SU-DHL-6 (cell line): ENCODE measurements around the gene EVC2.

ENCODE experiments used
- H2AFZ ChIP-seq: fragments of 200-600 bp; sonication (generic); 2 replicates; pipeline ENCODE4 v1.6.1; 2014; ENCODE audit warnings: low read depth, mild to moderate bottlenecking, moderate library complexity, mixed read lengths, antibody characterized with exemption, low read length; ENCODE audit not compliant: severe bottlenecking
- H3F3A ChIP-seq: fragments of 200-600 bp; shearing (Covaris generic); 2 replicates; pipeline ENCODE4 v1.6.0; 2016; ENCODE audit warnings: antibody characterized with exemption, mild to moderate bottlenecking; ENCODE audit not compliant: insufficient read depth
- H3K27ac ChIP-seq: fragments of 200-600 bp; sonication (generic); 2 replicates; pipeline ENCODE4 v1.5.1; 2016; ENCODE audit warnings: low read depth, mild to moderate bottlenecking, low read length, moderate library complexity, mixed read lengths
- H3K27me3 ChIP-seq: fragments of 200-600 bp; sonication (generic), shearing (Covaris generic); 2 replicates; pipeline ENCODE4 v1.6.0; 2014; ENCODE audit warnings: mild to moderate bottlenecking, low read length
- H3K36me3 ChIP-seq: fragments of 200-600 bp; sonication (generic); 2 replicates; pipeline ENCODE4 v1.6.1; 2014; ENCODE audit warnings: mild to moderate bottlenecking, low read length, mixed read lengths
- H3K4me2 ChIP-seq: fragments of 300-600, 200-600 bp; shearing (Covaris generic), sonication (generic); 2 replicates; pipeline ENCODE4 v1.6.0; 2014; ENCODE audit warnings: low read length, low read depth, mild to moderate bottlenecking; ENCODE audit not compliant: poor library complexity, severe bottlenecking
- H3K4me3 ChIP-seq: fragments of 200-600 bp; sonication (generic); 2 replicates; pipeline ENCODE4 v1.5.1; 2014; ENCODE audit warnings: antibody characterized with exemption, low read length, mild to moderate bottlenecking, mixed read lengths; ENCODE audit not compliant: insufficient read depth, poor library complexity, severe bottlenecking
- H3K79me2 ChIP-seq: fragments of 200-600 bp; sonication (generic); 2 replicates; pipeline ENCODE4 v1.6.1; 2014; ENCODE audit warnings: mild to moderate bottlenecking, low read length, moderate library complexity; ENCODE audit not compliant: insufficient read depth
- H3K9ac ChIP-seq: fragments of 200-600 bp; sonication (generic); 2 replicates; pipeline ENCODE4 v1.7.0; 2014; ENCODE audit warnings: mild to moderate bottlenecking, low read length
- H3K9me2 ChIP-seq: fragments of 200-600 bp; sonication (generic); replicated peaks from 2 replicates; pipeline ENCODE4 v1.6.1; 2014; ENCODE audit warnings: low read length; ENCODE audit not compliant: insufficient read depth
- H3K9me3 ChIP-seq: fragments of 200-600 bp; sonication (generic); 2 replicates; pipeline ENCODE4 v1.6.1; 2014; ENCODE audit warnings: low read length, mixed read lengths; ENCODE audit not compliant: insufficient read depth
- H4K20me1 ChIP-seq: fragments of 200-600 bp; sonication (generic); 2 replicates; pipeline ENCODE4 v1.6.1; 2014; ENCODE audit warnings: low read depth, mild to moderate bottlenecking, antibody characterized with exemption, low read length, moderate library complexity, mixed read lengths
- CTCF ChIP-seq: fragments of 200-600 bp; sonication (generic); IDR thresholded peaks from one replicate; pipeline ENCODE4 v1.5.1; 2017; ENCODE audit warnings: antibody characterized with exemption, mild to moderate bottlenecking, low read length, moderate library complexity; ENCODE audit not compliant: insufficient read depth, poor library complexity, severe bottlenecking
- EZH2phosphoT487 ChIP-seq: fragments of 200-600 bp; sonication (generic), shearing (Covaris generic); conservative IDR thresholded peaks from 2 replicates; pipeline ENCODE4 v1.6.1; 2018; ENCODE audit warnings: mild to moderate bottlenecking, antibody characterized with exemption, low read length, moderate library complexity, mixed read lengths

EVC2 gene

DNA sequence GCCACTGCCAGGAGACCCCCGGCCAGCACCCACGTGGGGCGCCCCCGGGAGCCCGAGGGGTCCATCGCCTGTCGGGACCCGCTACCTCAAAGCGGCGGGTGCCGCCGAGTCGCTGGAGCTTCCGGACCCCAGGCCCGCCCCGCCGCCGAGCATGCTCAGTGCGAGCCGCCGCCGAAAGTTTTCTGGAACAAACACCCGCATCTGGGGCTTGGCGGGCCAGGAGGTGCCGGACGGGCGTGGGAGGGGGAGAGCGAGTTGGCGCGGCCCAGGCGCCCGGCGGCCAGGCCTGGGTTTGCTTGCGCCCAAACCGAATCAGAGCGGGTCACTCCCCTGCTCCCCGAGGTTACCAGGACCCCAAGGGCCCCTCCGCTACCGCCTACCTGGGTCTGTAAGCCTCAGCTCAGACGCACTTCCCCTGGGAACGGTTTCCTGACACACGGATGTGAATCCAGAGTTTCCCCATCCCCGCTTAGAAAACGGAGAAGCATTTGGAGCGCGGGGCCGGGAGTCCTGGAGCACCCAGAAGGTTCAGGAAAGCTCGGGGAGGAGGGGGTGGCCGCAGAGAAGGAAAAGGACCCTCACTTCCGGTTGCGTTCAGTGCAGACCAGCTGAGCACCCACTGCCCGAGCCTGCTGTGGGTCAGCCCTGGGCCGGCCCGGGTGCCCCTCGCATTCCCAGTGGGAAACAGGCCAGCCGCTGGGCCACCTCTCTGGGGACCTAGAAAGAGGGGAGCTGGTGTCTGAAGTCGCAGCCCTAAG is at the start of gene EVC2:
Gene EVC2 (minus strand): TSS at position 111 of the 758 bp plus-strand sequence. CDS start 46 bp downstream, at position 65.
- Histone ChIP-seq H3K4me2 (no peak within 1 kb of the TSS), H3K9me3 (no peaks in the 10 kb centered on the region)

GRCh38 chr4:5757954-5758353 is 49.6 kb upstream of the EVC2 start:
- Histone ChIP-seq H3K4me3 (no peak overlapping the region), H3K36me3 (no peaks in the 10 kb centered on the region), H4K20me1 (no peaks in the 10 kb centered on the region), H3F3A (no peaks in the 10 kb centered on the region), H3K4me2 (no peak overlapping the region), H3K79me2 (no peaks in the 10 kb centered on the region), H3K27ac (no peak overlapping the region), H3K9me2 (no peaks in the 10 kb centered on the region), H2AFZ (no peak overlapping the region), H3K9me3 (no peaks in the 10 kb centered on the region), H3K9ac (no peak overlapping the region), H3K27me3 (no peaks in the 10 kb centered on the region)
- TF ChIP-seq CTCF (no peak), EZH2phosphoT487 (no peak)

More for the DNA sequence above, at the start of gene EVC2:
- Histone ChIP-seq H3K27ac (no peak within 1 kb of the TSS), H3K9me2 (no peaks in the 10 kb centered on the region), H3F3A (no peaks in the 10 kb centered on the region), H3K4me3 (no peak within 1 kb of the TSS), H3K9ac (no peak within 1 kb of the TSS), H3K36me3 (no peaks in the 10 kb centered on the region), H2AFZ (no peak within 1 kb of the TSS), H3K79me2 (no peaks in the 10 kb centered on the region), H3K27me3 (no peaks in the 10 kb centered on the region), H4K20me1 (no peaks in the 10 kb centered on the region)
- TF ChIP-seq CTCF (no peak), EZH2phosphoT487 (no peak)

- Histone ChIP-seq H3K27me3 (no peaks in the 10 kb centered on the region), H3K27ac (no peak overlapping the region), H2AFZ (no peak overlapping the region), H3K9me2 (no peaks in the 10 kb centered on the region), H3K36me3 (no peaks in the 10 kb centered on the region), H4K20me1 (no peaks in the 10 kb centered on the region), H3K9ac (no peak overlapping the region), H3K4me2 (no peak overlapping the region), H3K9me3 (no peaks in the 10 kb centered on the region), H3F3A (no peaks in the 10 kb centered on the region), H3K79me2 (no peaks in the 10 kb centered on the region), H3K4me3 (no peak overlapping the region)
- TF ChIP-seq CTCF (no peak), EZH2phosphoT487 (no peak)
Measured at GRCh38 chr4:5757536-5757935, 49.2 kb upstream of the EVC2 start.
